ENCODE measurements around the gene LENG1. TPM values are rescaled to one million over a fixed set of nuclear protein-coding genes. Genes with fewer than 3 reads are reported as not detected.

Gene LENG1
- total RNA-seq, 1 donor from 2014 or later, result 5.4 TPM

GRCh38 chr19:54114340-54115108 is 45.0 kb downstream of the LENG1 start:
- DNase-seq (ENCODE audit: low read depth in 2 of 2), result peak; percentile 70 to 72

DNA sequence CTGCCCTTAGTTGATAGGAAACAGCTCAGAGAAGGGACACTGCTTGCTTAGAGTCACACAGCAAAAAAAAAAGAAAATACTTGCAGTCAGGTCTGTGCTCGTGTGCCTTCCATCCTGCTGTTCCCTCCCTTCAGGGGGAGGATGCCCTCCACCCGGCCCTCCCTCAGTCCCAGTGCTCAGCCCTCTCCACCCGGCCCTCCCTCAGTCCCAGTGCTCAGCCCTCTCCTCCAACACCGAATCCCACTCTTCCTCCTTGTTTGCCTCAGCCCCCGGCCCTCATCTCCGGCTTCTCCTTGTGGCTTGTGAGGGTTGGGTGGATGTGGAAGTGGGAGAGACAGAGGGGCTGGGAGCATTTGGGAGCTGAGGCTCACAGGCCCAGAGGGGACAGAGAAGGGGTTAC is 49.9 kb downstream of the LENG1 start:
- DNase-seq (ENCODE audit: low read depth in 2 of 2), result no peak

GRCh38 chr19:54108496-54108895 is 51.0 kb downstream of the LENG1 start:
- DNase-seq (ENCODE audit: low read depth in 2 of 2), result no peak

- no peak for DNase-seq (ENCODE audit: low read depth in 2 of 2)
Observed at GRCh38 chr19:54107876-54108490, 51.5 kb downstream of the LENG1 start.

DNA sequence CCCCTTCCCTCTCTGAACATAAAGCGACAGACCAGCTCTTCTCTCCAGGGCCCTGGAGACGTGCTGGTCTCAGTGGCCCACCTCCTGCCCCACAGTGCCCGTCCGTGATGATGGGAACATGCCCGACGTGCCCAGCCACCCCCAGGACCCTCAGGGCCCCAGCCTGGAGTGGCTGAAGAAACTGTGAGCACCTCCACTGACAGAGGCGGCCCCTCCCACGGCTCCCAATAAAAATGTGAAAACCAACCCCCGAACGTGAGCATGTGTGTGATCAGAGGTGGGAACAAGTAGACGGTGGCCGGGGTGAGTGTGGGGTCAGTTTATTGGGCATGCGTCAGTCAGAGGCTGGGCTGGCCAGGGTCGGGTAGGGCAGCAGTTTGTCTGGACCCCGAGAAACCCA is 52.8 kb downstream of the LENG1 start:
- no peak for DNase-seq (ENCODE audit: low read depth in 2 of 2)

- DNase-seq (ENCODE audit: low read depth in 2 of 2), result no peak
Observed at GRCh38 chr19:54105796-54106195, 53.7 kb downstream of the LENG1 start.

Other genes starting within 250 kb of the LENG1 start
- under 0.01 and 0.22 TPM in 2 replicates for gene CACNG8, start 196.8 kb downstream of the LENG1 start, total RNA-seq
- 0.20 and 1.5 TPM in 2 replicates for gene CACNG6, start 168.1 kb downstream of the LENG1 start, total RNA-seq
- gene VSTM1, start 95.8 kb downstream of the LENG1 start, total RNA-seq, result not detected in 2 replicates
- not detected in 2 replicates for gene TARM1, start 78.4 kb downstream of the LENG1 start, total RNA-seq
- gene OSCAR, start 58.9 kb downstream of the LENG1 start, total RNA-seq, result under 0.01 TPM in 1 of 2 replicates, not detected in the other
- 19.2 and 23.4 TPM in 2 replicates for gene NDUFA3, start 56.9 kb downstream of the LENG1 start, total RNA-seq
- 20.5 and 27.4 TPM in 2 replicates for gene TFPT, start 44.1 kb downstream of the LENG1 start, total RNA-seq
- 48.6 and 51.9 TPM in 2 replicates for gene PRPF31, start 44.0 kb downstream of the LENG1 start, total RNA-seq
- 4.1 and 4.8 TPM in 2 replicates for gene CNOT3, start 22.0 kb downstream of the LENG1 start, total RNA-seq
- 0.22 TPM in 1 of 2 replicates, not detected in the other for gene TMC4, start 13.4 kb upstream of the LENG1 start, total RNA-seq
- gene MBOAT7, start 29.9 kb upstream of the LENG1 start, total RNA-seq, result 9.5 and 19.4 TPM in 2 replicates
- gene TSEN34, start 31.6 kb upstream of the LENG1 start, total RNA-seq, result 35.1 and 38.8 TPM in 2 replicates
- 2,773 and 3,236 TPM in 2 replicates for gene RPS9, start 41.1 kb upstream of the LENG1 start, total RNA-seq
- gene LILRB3, start 63.3 kb upstream of the LENG1 start, total RNA-seq, result not detected in 2 replicates
- not detected in 2 replicates for gene LILRA6, start 83.1 kb upstream of the LENG1 start, total RNA-seq
- not detected in 2 replicates for gene LILRB5, start 97.6 kb upstream of the LENG1 start, total RNA-seq
- not detected in 2 replicates for gene LILRB2, start 121.4 kb upstream of the LENG1 start, total RNA-seq
- gene LILRA5, start 153.4 kb upstream of the LENG1 start, total RNA-seq, result not detected in 2 replicates
- gene LILRA4, start 179.4 kb upstream of the LENG1 start, total RNA-seq, result not detected in 2 replicates
- gene LAIR1, start 205.2 kb upstream of the LENG1 start, total RNA-seq, result not detected in 2 replicates